Right ventricle myocardium superior (tissue), 1 donor: ENCODE measurements around the gene ANKRD44. TPM values are rescaled to one million over a fixed set of nuclear protein-coding genes. Genes with fewer than 3 reads are reported as not detected.

Experiments used
- ATAC-seq: fragments of 200-7000 bp; cut with Tn5 transposase; one replicate; pipeline ENCODE4 v1.9.1; 2020; ENCODE audit warnings: mild to moderate bottlenecking; ENCODE audit not compliant: poor library complexity
- DNase-seq: peaks from one replicate; pipeline ENCODE4 v3.0.0-alpha.2; 2020
- intact Hi-C: fragments of 100-400 bp; cut with DNase I; formaldehyde crosslinking; loops from one replicate; pipeline ENCODE4 v1.11.2; 2022
- total RNA-seq: library from RNA; stranded (reverse); fragmentation: NEBNext Ultra II Directional; extraction: Animal tissue kit (Norgen Biotek cat#: 25700); gene quantifications from one replicate; pipeline ENCODE4 v1.2.1, GENCODE V29; 2021
- donor health status: DM: no; HTN: yes; CAD: no; lungs with severe emphysema.

Gene ANKRD44
- total RNA-seq, 1 donor from 2014 or later = 7.4 TPM

DNA sequence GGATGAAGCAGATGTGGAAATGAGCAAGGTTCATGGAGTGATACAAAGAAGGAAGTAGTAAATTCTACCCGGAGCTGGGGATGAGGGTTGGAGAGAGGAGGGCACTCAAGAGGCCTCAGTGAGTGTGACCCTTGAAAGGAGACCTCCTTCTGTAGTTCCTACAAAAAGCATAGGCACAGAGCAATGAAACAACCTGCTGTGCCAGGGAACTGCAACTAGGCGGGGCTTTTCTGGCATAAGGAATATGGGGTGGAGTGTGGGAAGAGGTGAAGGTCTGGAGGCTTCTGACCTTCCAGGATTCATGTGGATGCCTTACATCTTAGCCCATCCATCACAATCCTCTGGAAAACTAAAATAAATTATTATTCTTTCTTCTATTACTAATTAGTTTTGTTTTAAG, 358.6 kb downstream of the ANKRD44 start:
- no peak for ATAC-seq
- no peak for DNase-seq
- intact Hi-C loops = no loop called here

DNA sequence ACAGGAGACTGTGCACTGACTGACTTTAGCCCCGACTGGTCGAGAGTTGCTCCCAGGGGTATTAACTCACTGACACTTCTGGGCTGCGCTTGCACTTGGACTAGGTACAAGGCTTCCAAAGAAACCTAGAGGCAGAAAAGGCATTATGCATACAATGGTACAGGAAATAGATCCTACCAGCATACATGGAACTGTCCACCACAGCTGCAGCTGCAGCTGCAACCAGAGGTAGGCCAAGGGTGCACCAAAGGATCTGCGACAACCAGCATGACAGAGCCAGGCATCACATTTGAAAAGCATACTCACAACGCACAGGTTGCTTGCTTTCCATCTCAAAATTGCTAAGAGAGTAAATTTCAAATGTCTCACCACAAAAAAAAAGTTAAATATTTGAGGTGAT, 361.5 kb downstream of the ANKRD44 start:
- intact Hi-C loops = no loop called here
- ATAC-seq (no peak), DNase-seq (no peak)

DNA sequence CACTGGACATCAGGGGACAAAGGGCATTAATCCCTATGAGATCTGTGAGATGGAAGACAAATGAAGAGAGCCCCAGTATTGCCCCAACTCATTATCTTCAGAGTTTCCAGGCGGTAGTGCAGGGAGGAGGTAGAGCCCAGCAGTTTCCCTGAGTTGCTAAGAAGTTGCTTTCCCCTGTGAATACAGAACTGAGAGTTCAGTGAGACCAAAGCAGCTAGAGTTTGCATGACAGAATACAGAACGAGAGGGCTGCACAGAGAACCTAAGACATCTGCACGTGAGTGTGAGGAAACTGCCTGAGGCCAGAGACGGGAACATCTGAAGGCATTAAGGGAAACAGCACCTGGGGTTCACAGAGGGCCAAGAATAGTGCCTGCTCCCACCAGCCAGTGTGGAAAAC, 366.0 kb downstream of the ANKRD44 start:
- DNase-seq = no peak
- intact Hi-C loops = no loop called here
- no peak for ATAC-seq

DNA sequence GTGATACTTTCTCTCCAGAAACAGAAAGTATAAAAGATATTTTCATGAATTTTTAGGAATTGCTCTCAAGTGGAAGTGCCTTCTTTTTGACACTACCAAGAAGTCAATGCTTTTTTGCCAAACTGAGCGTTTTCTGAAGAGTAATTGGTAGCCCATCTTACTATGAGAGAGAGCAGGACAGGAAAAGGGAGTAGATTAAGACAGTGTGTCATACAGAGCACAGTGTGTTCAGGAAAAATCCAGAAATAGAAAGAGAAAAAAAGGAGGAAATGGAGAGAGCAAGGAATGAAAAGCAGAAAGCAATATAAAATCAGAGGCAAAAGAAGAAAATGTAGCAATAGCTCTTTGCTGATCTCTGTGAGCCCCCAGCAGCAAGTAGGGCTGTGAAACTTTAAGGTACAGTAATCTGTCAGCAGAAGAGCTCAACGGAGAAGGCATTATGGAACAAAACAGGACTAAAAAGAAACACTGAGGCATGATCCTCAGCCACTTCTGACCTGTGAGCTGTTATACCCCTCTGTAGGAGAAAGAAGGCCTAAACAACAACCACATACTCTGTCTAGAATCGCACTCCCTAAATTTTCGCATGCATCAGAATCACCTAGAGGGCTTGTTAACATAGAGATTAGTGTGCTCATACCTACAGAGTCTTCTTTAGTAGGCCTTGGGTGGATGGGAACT, 369.0 kb downstream of the ANKRD44 start:
- DNase-seq (no peak), ATAC-seq (peak; percentile 83)
- intact Hi-C loops = no loop called here

DNA sequence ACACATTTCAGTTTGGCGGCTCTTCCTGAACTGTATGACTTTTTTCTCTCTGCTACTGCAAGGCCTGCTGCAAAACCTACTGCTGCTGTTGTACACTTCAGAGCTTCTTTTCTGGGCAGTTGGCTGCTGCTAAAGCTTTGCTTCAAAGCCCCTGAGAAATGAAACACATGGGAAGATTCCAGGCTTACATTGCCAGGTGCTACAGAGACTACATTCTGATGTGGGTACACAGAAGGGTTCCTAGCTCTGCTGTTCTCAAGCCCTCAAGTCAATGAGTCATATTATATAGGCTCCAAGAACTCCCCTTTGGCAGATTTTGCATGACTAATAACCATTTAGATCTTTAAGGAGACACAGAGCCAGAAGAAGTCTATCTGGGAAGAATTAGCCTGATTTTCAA, 371.2 kb downstream of the ANKRD44 start:
- ATAC-seq (no peak), DNase-seq (no peak)
- intact Hi-C loops = no loop called here

Other genes starting within 250 kb of the ANKRD44 start
- 117 TPM for gene SF3B1, start 124.2 kb upstream of the ANKRD44 start, total RNA-seq
- 20.6 TPM for gene COQ10B, start 142.8 kb upstream of the ANKRD44 start, total RNA-seq
- 131 TPM for gene HSPD1, start 189.1 kb upstream of the ANKRD44 start, total RNA-seq
- 107 TPM for gene HSPE1, start 189.6 kb upstream of the ANKRD44 start, total RNA-seq
- gene MOB4, start 205.3 kb upstream of the ANKRD44 start, total RNA-seq = 27.6 TPM